ENCODE measurements around the gene IREB2.
"Not testable (repeated sequence)": the region's sequence is repeated elsewhere in the genome, so short reads cannot be mapped to it uniquely, and the experiment has no call there.

Gene IREB2

GRCh38 chr15:78507831-78508160 lies 69.8 kb downstream of the IREB2 start:
- no peak for DNase-seq (ENCODE audit: low read depth)
- no peak for TF ChIP-seq CTCF (IDR thresholded peaks at IDR 0.05; ENCODE audit: control insufficient read depth, insufficient read depth, low read depth, low read length, missing control alignments)
- H3K4me3 ChIP-seq (ENCODE audit: control insufficient read depth, low read depth, low read length) = peak overlapping the region; percentile 70

GRCh38 chr15:78508272-78508671 lies 70.3 kb downstream of the IREB2 start:
- no peak for TF ChIP-seq CTCF (IDR thresholded peaks at IDR 0.05; ENCODE audit: control insufficient read depth, insufficient read depth, low read depth, low read length, missing control alignments)
- DNase-seq (ENCODE audit: low read depth) = no peak
- no peak overlapping the region; the same call in 1 of the 2 replicates for H3K4me3 ChIP-seq (ENCODE audit: control insufficient read depth, low read depth, low read length)

GRCh38 chr15:78509726-78510312 lies 71.8 kb downstream of the IREB2 start:
- DNase-seq (ENCODE audit: low read depth) = no peak
- no peak overlapping the region for H3K4me3 ChIP-seq (ENCODE audit: control insufficient read depth, low read depth, low read length)
- TF ChIP-seq CTCF (IDR thresholded peaks at IDR 0.05; ENCODE audit: control insufficient read depth, insufficient read depth, low read depth, low read length, missing control alignments) = no peak

GRCh38 chr15:78520035-78520434 lies 82.0 kb downstream of the IREB2 start:
- not testable (repeated sequence) for DNase-seq (ENCODE audit: low read depth); H3K4me3 ChIP-seq (ENCODE audit: control insufficient read depth, low read depth, low read length)

GRCh38 chr15:78524230-78524629 lies 86.2 kb downstream of the IREB2 start:
- DNase-seq (ENCODE audit: low read depth) = no peak
- TF ChIP-seq CTCF (IDR thresholded peaks at IDR 0.05; ENCODE audit: control insufficient read depth, insufficient read depth, low read depth, low read length, missing control alignments) = no peak
- no peak overlapping the region for H3K4me3 ChIP-seq (ENCODE audit: control insufficient read depth, low read depth, low read length)

GRCh38 chr15:78527325-78527724 lies 89.3 kb downstream of the IREB2 start:
- no peak for TF ChIP-seq CTCF (IDR thresholded peaks at IDR 0.05; ENCODE audit: control insufficient read depth, insufficient read depth, low read depth, low read length, missing control alignments)
- DNase-seq (ENCODE audit: low read depth) = no peak
- no peak overlapping the region for H3K4me3 ChIP-seq (ENCODE audit: control insufficient read depth, low read depth, low read length)

- DNase-seq (ENCODE audit: low read depth) = no peak
- no peak for TF ChIP-seq CTCF (IDR thresholded peaks at IDR 0.05; ENCODE audit: control insufficient read depth, insufficient read depth, low read depth, low read length, missing control alignments)
- H3K4me3 ChIP-seq (ENCODE audit: control insufficient read depth, low read depth, low read length) = no peak overlapping the region
These were observed 95.3 kb downstream of the IREB2 start for GRCh38 chr15:78533331-78533730.

All from AG09309 (cell line).